Caco-2 (cell line): ENCODE results near the gene PSMG3. TPM values are rescaled to one million over a fixed set of nuclear protein-coding genes. Genes with fewer than 3 reads are reported as not detected.
A peak's percentile ranks its signal among the peaks of the same experiment; 100 is the strongest.

ENCODE experiments used
- BruUV-seq: library from RNA; stranded (reverse); fragments of 400-500 nt; replicated peaks from 2 replicates; lab custom pipeline; 2021; lab: Mats Ljungman, UMichigan
- CTCF ChIA-PET: fragments of 300-600 bp; sonication (Branson Sonifier 250); formaldehyde crosslinking; loops from one replicate; lab custom pipeline; 2022; ENCODE audit warnings: antibody characterized with exemption; lab: Charles Lee
- POLR2A ChIA-PET: fragments of 300-600 bp; sonication (Branson Sonifier 250); formaldehyde crosslinking; loops from one replicate; lab custom pipeline; 2022; ENCODE audit warnings: antibody characterized with exemption; lab: Charles Lee
- DNase-seq, 2 experiments: peaks; one replicate each; pipeline versions ENCODE4 v3.0.0 to v3.0.0-alpha.2; 2020 to 2022
- H3K27me3 ChIP-seq: replicated peaks from 2 replicates; pipeline ENCODE4 v1.6.0; 2011; ENCODE audit warnings: low read length; ENCODE audit not compliant: control insufficient read depth, insufficient read depth
- H3K36me3 ChIP-seq: 2 replicates; pipeline ENCODE4 v1.5.1; 2011; ENCODE audit warnings: low read length; ENCODE audit not compliant: control insufficient read depth, insufficient read depth
- H3K4me1 ChIP-seq: fragments of 250-450 bp; sonication (Bioruptor Pico); 2 replicates; pipeline ENCODE4 v1.5.1; 2020; ENCODE audit warnings: mild to moderate bottlenecking
- H3K4me3 ChIP-seq: 2 replicates; pipeline ENCODE4 v1.5.1; 2011; ENCODE audit warnings: low read depth, mild to moderate bottlenecking, control low read depth, low read length
- H3K9me3 ChIP-seq: fragments of 250-450 bp; sonication (Bioruptor Pico); 2 replicates; pipeline ENCODE4 v1.5.1; 2020; ENCODE audit warnings: mild to moderate bottlenecking, moderate library complexity
- H3K27ac Mint-ChIP-seq: one replicate; pipeline ENCODE4 v1.8.0; 2022; ENCODE audit warnings: mixed read lengths; ENCODE audit not compliant: unreplicated experiment
- H3K27me3 Mint-ChIP-seq: one replicate; pipeline ENCODE4 v1.8.0; 2022; ENCODE audit warnings: mixed read lengths; ENCODE audit not compliant: insufficient read depth, unreplicated experiment
- H3K36me3 Mint-ChIP-seq: one replicate; pipeline ENCODE4 v1.8.0; 2022; ENCODE audit warnings: mild to moderate bottlenecking, mixed read lengths; ENCODE audit not compliant: insufficient read depth, unreplicated experiment
- H3K4me1 Mint-ChIP-seq: one replicate; pipeline ENCODE4 v1.8.0; 2022; ENCODE audit warnings: low read depth, mixed read lengths; ENCODE audit not compliant: unreplicated experiment
- H3K4me3 Mint-ChIP-seq: one replicate; pipeline ENCODE4 v1.8.0; 2022; ENCODE audit warnings: mild to moderate bottlenecking, moderate library complexity, mixed read lengths; ENCODE audit not compliant: unreplicated experiment
- H3K9me3 Mint-ChIP-seq: one replicate; pipeline ENCODE4 v1.8.0; 2022; ENCODE audit warnings: mixed read lengths; ENCODE audit not compliant: unreplicated experiment
- CTCF ChIP-seq, 2 experiments: fragments of 200-600 bp in 1 of 2; IDR thresholded peaks; 1 replicate in 1 of 2; 2 replicates in 1 of 2; pipeline versions ENCODE4 v1.5.1 to v1.8.0; 2011 to 2022; ENCODE audit warnings: antibody characterized with exemption in 1 of 2, control low read depth in 1 of 2, inconsistent platforms in 1 of 2, low read depth in 1 of 2, low read length in 1 of 2, mild to moderate bottlenecking in 1 of 2, moderate library complexity in 1 of 2; ENCODE audit not compliant: insufficient read depth in 1 of 2, severe bottlenecking in 1 of 2, unreplicated experiment in 1 of 2
- intact Hi-C: fragments of 100-400 bp; cut with micrococcal nuclease; formaldehyde crosslinking; loops from one replicate; pipeline ENCODE4 v1.10.0; 2022; ENCODE audit not compliant: unreplicated experiment
- total RNA-seq: library from RNA; stranded (reverse); gene quantifications from 2 replicates; pipeline ENCODE4 v1.2.3, GENCODE V29; 2022

PSMG3 gene
- total RNA-seq, 1 experiment from 2014 or later = 35.1 TPM

- no peaks in the 10 kb centered on the region for H3K9me3 Mint-ChIP-seq
- no peak for TF ChIP-seq CTCF (IDR thresholded peaks at IDR 0.05; ENCODE audit: insufficient read depth in 1 of 2, low read depth in 1 of 2, low read length in 1 of 2, severe bottlenecking in 1 of 2, unreplicated experiment in 1 of 2)
- Histone ChIP-seq H3K4me1 (no peaks in the 10 kb centered on the region), H3K27me3 (no peaks in the 10 kb centered on the region), H3K4me3 (no peak overlapping the region), H3K36me3 (peaks cover 2% of the 10 kb centered on the region; the same call in 1 of the 2 replicates), H3K9me3 (no peaks in the 10 kb centered on the region)
- ChIA-PET CTCF (no interaction called here), POLR2A (no interaction called here)
- no peaks in the 10 kb centered on the region for H3K4me1 Mint-ChIP-seq
- H3K27ac Mint-ChIP-seq = no peak overlapping the region
- BruUV-seq = no TSS peak
- intact Hi-C loops = no loop called here
- no peak overlapping the region for H3K4me3 Mint-ChIP-seq
- H3K36me3 Mint-ChIP-seq = peaks cover 57% of the 10 kb centered on the region
- H3K27me3 Mint-ChIP-seq = no peaks in the 10 kb centered on the region
- no peak for DNase-seq
Observed at GRCh38 chr7:1546909-1547776, 22.7 kb downstream of the PSMG3 start.

GRCh38 chr7:1546274-1546908 lies 23.4 kb downstream of the PSMG3 start:
- H3K4me1 Mint-ChIP-seq = no peaks in the 10 kb centered on the region
- H3K27me3 ChIP-seq = no peaks in the 10 kb centered on the region
- H3K4me3 ChIP-seq = no peak overlapping the region
- H3K4me3 Mint-ChIP-seq = no peak overlapping the region
- no peaks in the 10 kb centered on the region for H3K4me1 ChIP-seq
- no peaks in the 10 kb centered on the region for H3K27me3 Mint-ChIP-seq
- no peak for TF ChIP-seq CTCF (IDR thresholded peaks at IDR 0.05; ENCODE audit: insufficient read depth in 1 of 2, low read depth in 1 of 2, low read length in 1 of 2, severe bottlenecking in 1 of 2, unreplicated experiment in 1 of 2)
- BruUV-seq = no TSS peak
- DNase-seq = no peak
- ChIA-PET CTCF (no interaction called here), POLR2A (no interaction called here)
- H3K9me3 ChIP-seq = no peaks in the 10 kb centered on the region
- H3K36me3 Mint-ChIP-seq = peaks cover 65% of the 10 kb centered on the region
- H3K27ac Mint-ChIP-seq = peak overlapping the region; percentile 8
- H3K36me3 ChIP-seq = peaks cover 3% of the 10 kb centered on the region
- intact Hi-C loops = no loop called here
- no peaks in the 10 kb centered on the region for H3K9me3 Mint-ChIP-seq

GRCh38 chr7:1545417-1546246 lies 24.2 kb downstream of the PSMG3 start:
- CTCF ChIA-PET = no interaction called here
- Mint-ChIP-seq H3K27me3 (no peaks in the 10 kb centered on the region), H3K4me3 (no peak overlapping the region), H3K9me3 (no peaks in the 10 kb centered on the region), H3K4me1 (no peaks in the 10 kb centered on the region), H3K36me3 (peaks cover 70% of the 10 kb centered on the region), H3K27ac (peak overlapping the region; percentile 8)
- Histone ChIP-seq H3K36me3 (peaks cover 3% of the 10 kb centered on the region), H3K4me1 (no peaks in the 10 kb centered on the region), H3K27me3 (no peaks in the 10 kb centered on the region), H3K4me3 (no peak overlapping the region), H3K9me3 (no peaks in the 10 kb centered on the region)
- no peak for TF ChIP-seq CTCF (IDR thresholded peaks at IDR 0.05; ENCODE audit: insufficient read depth in 1 of 2, low read depth in 1 of 2, low read length in 1 of 2, severe bottlenecking in 1 of 2, unreplicated experiment in 1 of 2)
- POLR2A ChIA-PET = no interaction called here
- BruUV-seq = no TSS peak
- intact Hi-C loops = no loop called here
- DNase-seq = peak in 1 of 2 experiments; percentile 37
